Measurements from ENCODE around the gene AOC2.

The AOC2 gene

GRCh38 chr17:42832934-42833766 lies 11.2 kb upstream of the AOC2 start, which contains the start of gene PSME3:
TSS of gene PSME3 (plus strand) at chr17:42833397. CDS start at chr17:42833632, 235 bp downstream.
- H3K27ac ChIP-seq: peak within 1 kb of the TSS; percentile 70
- no peak for TF ChIP-seq CTCF (IDR thresholded peaks at IDR 0.05)
- no peak for TF ChIP-seq ZFX (IDR thresholded peaks at IDR 0.05; ENCODE audit: borderline replicate concordance)

GRCh38 chr17:42833767-42834422 lies 10.5 kb upstream of the AOC2 start:
- TF ChIP-seq CTCF (IDR thresholded peaks at IDR 0.05) (no peak), ZFX (IDR thresholded peaks at IDR 0.05; ENCODE audit: borderline replicate concordance) (no peak)
- H3K27ac ChIP-seq: peak overlapping the region; percentile 70

- H3K27ac ChIP-seq: no peak overlapping the region
- TF ChIP-seq CTCF (IDR thresholded peaks at IDR 0.05) (no peak), ZFX (IDR thresholded peaks at IDR 0.05; ENCODE audit: borderline replicate concordance) (no peak)
Observed at GRCh38 chr17:42835732-42836131, 8.6 kb upstream of the AOC2 start.

- H3K27ac ChIP-seq: no peak overlapping the region
- TF ChIP-seq CTCF (IDR thresholded peaks at IDR 0.05): no peak
- no peak for TF ChIP-seq ZFX (IDR thresholded peaks at IDR 0.05; ENCODE audit: borderline replicate concordance)
Observed at GRCh38 chr17:42841975-42842685, 2.2 kb upstream of the AOC2 start.

- TF ChIP-seq CTCF (IDR thresholded peaks at IDR 0.05) (peak; percentile 92), ZFX (IDR thresholded peaks at IDR 0.05; ENCODE audit: borderline replicate concordance) (no peak)
- H3K27ac ChIP-seq: no peak overlapping the region
Observed at GRCh38 chr17:42843358-42843934, 934 bp upstream of the AOC2 start.

GRCh38 chr17:42844761-42845555 lies 578 bp downstream of the AOC2 start:
- TF ChIP-seq ZFX (IDR thresholded peaks at IDR 0.05; ENCODE audit: borderline replicate concordance): no peak
- no peak for TF ChIP-seq CTCF (IDR thresholded peaks at IDR 0.05)
- H3K27ac ChIP-seq: no peak overlapping the region
